ENCODE measurements around the gene DMTF1.
A peak's percentile ranks its signal among the peaks of the same experiment; 100 is the strongest.

The DMTF1 gene

GRCh38 chr7:87154166-87154565, 1.9 kb downstream of the DMTF1 start:
- no peak for DNase-seq (ENCODE audit: insufficient read length, low spot score)
- FAIRE-seq, result no peak
- no peak for TF ChIP-seq CTCF (IDR thresholded peaks at IDR 0.05; ENCODE audit: insufficient read depth, missing control alignments)

- DNase-seq (ENCODE audit: insufficient read length, low spot score) (no peak), FAIRE-seq (no peak)
- TF ChIP-seq CTCF (IDR thresholded peaks at IDR 0.05; ENCODE audit: insufficient read depth, missing control alignments), result no peak
Measured at GRCh38 chr7:87154569-87154968, 2.3 kb downstream of the DMTF1 start.

DNA sequence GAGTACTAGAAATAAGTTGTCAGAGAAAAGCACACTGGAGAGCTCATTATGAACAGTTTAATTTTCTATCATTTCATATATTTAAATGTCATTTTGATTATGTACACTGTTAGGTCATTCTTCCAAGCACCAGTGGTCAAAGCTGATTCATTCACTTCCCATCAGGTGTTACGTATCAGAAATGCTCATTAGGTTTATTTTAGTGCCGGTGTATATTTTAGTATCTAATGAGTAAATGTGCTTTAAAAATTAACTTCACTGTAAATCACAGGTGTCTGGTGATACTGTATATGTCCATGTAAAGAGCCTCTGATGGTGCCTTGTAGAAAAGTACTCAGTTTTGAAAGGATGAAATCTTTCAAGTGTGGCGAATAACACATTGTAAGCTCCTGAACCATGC, 3.5 kb downstream of the DMTF1 start:
- DNase-seq (ENCODE audit: insufficient read length, low spot score), result no peak
- no peak for FAIRE-seq
- TF ChIP-seq CTCF (IDR thresholded peaks at IDR 0.05; ENCODE audit: insufficient read depth, missing control alignments), result no peak

GRCh38 chr7:87156709-87157108, 4.5 kb downstream of the DMTF1 start:
- FAIRE-seq, result peak; percentile 6
- no peak for TF ChIP-seq CTCF (IDR thresholded peaks at IDR 0.05; ENCODE audit: insufficient read depth, missing control alignments)
- DNase-seq (ENCODE audit: insufficient read length, low spot score), result no peak

- TF ChIP-seq CTCF (IDR thresholded peaks at IDR 0.05; ENCODE audit: insufficient read depth, missing control alignments), result no peak
- no peak for DNase-seq (ENCODE audit: insufficient read length, low spot score)
- FAIRE-seq, result no peak
Measured at GRCh38 chr7:87159538-87159937, 7.3 kb downstream of the DMTF1 start.

DNA sequence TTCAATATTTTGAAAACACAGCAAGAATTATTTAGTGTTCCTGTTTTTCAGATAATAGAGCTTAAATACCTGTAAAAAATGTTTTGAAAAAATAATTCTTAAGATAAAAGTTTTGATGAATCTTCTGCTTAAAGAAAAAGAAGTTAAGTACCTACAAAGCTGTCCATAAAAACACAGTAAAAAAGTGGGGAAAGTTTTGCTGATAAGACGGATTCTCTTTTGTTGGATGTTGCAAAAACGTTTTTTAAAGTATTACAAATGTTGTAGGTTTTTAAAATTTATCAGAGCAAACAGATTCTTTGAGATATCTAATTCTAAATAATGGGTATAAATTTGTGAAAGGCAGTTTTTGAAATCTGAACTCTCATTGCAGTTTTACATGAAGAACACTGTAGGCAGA, 12.2 kb downstream of the DMTF1 start:
- FAIRE-seq (no peak), DNase-seq (ENCODE audit: insufficient read length, low spot score) (no peak)
- TF ChIP-seq CTCF (IDR thresholded peaks at IDR 0.05; ENCODE audit: insufficient read depth, missing control alignments), result no peak

DNA sequence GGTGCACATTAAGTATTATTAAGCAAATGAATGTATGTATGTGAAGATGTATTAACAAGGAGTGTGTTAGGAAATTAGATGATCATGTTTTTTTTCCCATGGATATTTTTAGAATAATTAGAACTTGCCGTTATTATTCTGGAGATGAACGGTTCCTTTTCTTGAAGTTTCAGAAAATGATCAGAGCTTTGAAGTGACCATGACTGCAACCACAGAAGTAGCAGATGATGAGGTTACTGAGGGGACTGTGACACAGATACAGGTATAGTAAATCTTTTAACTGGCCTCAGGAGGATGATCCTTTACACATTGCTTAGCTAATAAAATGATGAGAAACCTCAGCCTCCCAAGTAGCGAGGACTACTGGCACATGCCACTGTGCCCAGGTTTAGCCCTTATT, 18.6 kb downstream of the DMTF1 start:
- no peak for TF ChIP-seq CTCF (IDR thresholded peaks at IDR 0.05; ENCODE audit: insufficient read depth, missing control alignments)
- FAIRE-seq, result no peak
- no peak for DNase-seq (ENCODE audit: insufficient read length, low spot score)

Measured in D721Med (cell line).